ENCODE measurements around the gene CDH23.

DNA sequence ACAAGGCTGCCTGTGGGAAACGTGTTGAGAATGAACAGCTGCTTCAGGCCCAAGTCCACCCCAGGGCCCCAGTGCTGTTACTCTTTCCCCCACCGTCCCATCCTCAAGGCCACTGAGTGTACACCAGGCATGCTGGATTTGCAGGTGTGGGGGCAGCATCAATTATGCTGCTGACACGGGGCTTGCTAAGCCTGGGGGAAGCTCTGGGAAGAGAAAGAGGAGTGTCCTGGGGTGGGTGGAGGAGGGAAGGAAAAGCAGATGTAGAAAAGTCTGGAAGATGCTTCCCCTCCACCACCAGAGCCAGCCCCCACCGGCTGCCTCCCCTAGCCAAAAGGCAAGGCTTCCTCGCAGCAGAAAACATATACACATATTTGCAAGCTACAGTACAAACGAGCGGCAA, 153.9 kb downstream of the CDH23 start:
- TF ChIP-seq EP300 (IDR thresholded peaks at IDR 0.05; ENCODE audit: borderline replicate concordance in 1 of 2, low read depth in 2 of 2, low read length in 2 of 2) (no peak), POLR2A (IDR thresholded peaks at IDR 0.05; ENCODE audit: control extremely low read depth in 1 of 2, low read depth in 2 of 2, low read length in 2 of 2) (no peak), TAF7 (optimal IDR thresholded peaks at IDR 0.05; ENCODE audit: borderline replicate concordance, low read depth, low read length) (no peak), NRF1 (IDR thresholded peaks at IDR 0.05; ENCODE audit: low read depth, low read length) (no peak), CBX5 (IDR thresholded peaks at IDR 0.05; ENCODE audit: low read depth, low read length) (no peak), HDAC6 (IDR thresholded peaks at IDR 0.05; ENCODE audit: low read depth, low read length) (no peak), POLR2AphosphoS5 (IDR thresholded peaks at IDR 0.05; ENCODE audit: low read depth, low read length) (no peak), SIN3A (conservative IDR thresholded peaks at IDR 0.05 in 1 of 2, IDR thresholded peaks at IDR 0.05 in 1 of 2; ENCODE audit: low read depth in 1 of 2, low read length in 2 of 2) (no peak), TAF1 (IDR thresholded peaks at IDR 0.05; ENCODE audit: low read depth, low read length) (no peak), YY1 (IDR thresholded peaks at IDR 0.05; ENCODE audit: low read depth, low read length) (no peak), SIX5 (IDR thresholded peaks at IDR 0.05; ENCODE audit: low read depth, low read length) (no peak)
- TF ChIP-seq, protein P1, sequence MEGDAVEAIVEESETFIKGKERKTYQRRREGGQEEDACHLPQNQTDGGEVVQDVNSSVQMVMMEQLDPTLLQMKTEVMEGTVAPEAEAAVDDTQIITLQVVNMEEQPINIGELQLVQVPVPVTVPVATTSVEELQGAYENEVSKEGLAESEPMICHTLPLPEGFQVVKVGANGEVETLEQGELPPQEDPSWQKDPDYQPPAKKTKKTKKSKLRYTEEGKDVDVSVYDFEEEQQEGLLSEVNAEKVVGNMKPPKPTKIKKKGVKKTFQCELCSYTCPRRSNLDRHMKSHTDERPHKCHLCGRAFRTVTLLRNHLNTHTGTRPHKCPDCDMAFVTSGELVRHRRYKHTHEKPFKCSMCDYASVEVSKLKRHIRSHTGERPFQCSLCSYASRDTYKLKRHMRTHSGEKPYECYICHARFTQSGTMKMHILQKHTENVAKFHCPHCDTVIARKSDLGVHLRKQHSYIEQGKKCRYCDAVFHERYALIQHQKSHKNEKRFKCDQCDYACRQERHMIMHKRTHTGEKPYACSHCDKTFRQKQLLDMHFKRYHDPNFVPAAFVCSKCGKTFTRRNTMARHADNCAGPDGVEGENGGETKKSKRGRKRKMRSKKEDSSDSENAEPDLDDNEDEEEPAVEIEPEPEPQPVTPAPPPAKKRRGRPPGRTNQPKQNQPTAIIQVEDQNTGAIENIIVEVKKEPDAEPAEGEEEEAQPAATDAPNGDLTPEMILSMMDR (IDR thresholded peaks at IDR 0.05; ENCODE audit: control extremely low read depth in 1 of 3, insufficient read depth in 1 of 3, low read depth in 1 of 3, low read length in 3 of 3), result no peak
- TF ChIP-seq, protein P2, sequence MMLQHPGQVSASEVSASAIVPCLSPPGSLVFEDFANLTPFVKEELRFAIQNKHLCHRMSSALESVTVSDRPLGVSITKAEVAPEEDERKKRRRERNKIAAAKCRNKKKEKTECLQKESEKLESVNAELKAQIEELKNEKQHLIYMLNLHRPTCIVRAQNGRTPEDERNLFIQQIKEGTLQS (IDR thresholded peaks at IDR 0.05; ENCODE audit: insufficient read depth, low read depth, low read length), result no peak
